ENCODE measurements around the gene GRIK5.
"Not testable (repeated sequence)": the region's sequence is repeated elsewhere in the genome, so short reads cannot be mapped to it uniquely, and the experiment has no call there.

Gene GRIK5

DNA sequence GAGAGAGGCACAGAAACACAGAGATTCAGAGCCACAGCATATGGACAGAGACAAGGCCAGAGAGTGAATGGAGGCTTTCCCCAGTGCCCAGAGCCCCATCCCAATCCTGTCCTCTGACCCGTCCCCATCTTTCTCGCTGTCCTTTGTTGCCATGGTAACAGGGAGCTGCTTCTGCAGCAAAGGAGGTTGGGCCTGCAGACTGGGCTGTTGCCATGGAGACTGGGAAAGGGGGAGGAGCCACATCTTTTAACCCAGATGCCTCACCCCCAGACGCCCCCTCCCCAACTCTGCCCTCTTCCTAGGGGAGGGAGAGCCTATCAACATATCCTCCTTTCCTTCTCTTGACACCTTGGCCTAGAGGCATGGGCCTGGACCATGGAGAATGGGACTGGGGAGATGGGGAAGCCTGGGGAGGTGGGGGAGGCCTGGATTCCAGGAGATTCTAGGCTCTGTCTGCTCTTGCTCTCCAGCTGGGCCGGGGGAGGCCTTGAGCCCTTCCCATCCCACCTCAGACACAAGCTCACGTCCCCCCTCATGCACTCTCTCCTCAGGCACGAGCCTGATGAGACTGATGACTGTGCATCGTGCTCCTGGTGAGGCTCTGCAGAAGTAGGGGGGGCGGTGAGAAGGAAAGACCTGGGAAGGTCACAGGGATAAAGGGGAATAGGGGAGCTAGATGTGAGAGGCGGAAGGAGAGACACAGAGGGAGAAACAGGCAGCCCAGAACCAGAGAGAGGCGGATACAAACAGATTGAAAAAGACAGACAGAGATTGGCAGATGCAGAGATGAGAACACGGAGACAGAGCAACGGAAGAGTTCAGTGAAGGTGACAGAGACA is 73.8 kb downstream of the GRIK5 start:
- DNase-seq (ENCODE audit: low read depth), result no peak
- TF ChIP-seq CTCF (conservative IDR thresholded peaks at IDR 0.05; ENCODE audit: control insufficient read depth, insufficient read depth, low read depth, low read length), result no peak
- no peak overlapping the region for H3K4me3 ChIP-seq (ENCODE audit: control insufficient read depth, low read depth, low read length)

- H3K4me3 ChIP-seq (ENCODE audit: control insufficient read depth, low read depth, low read length), result no peak overlapping the region
- DNase-seq (ENCODE audit: low read depth), result no peak
- no peak for TF ChIP-seq CTCF (conservative IDR thresholded peaks at IDR 0.05; ENCODE audit: control insufficient read depth, insufficient read depth, low read depth, low read length)
Observed at GRCh38 chr19:41994994-41995958, 74.7 kb downstream of the GRIK5 start.

- TF ChIP-seq CTCF (conservative IDR thresholded peaks at IDR 0.05; ENCODE audit: control insufficient read depth, insufficient read depth, low read depth, low read length), result no peak
- DNase-seq (ENCODE audit: low read depth), result no peak
- no peak overlapping the region for H3K4me3 ChIP-seq (ENCODE audit: control insufficient read depth, low read depth, low read length)
Observed at GRCh38 chr19:41994521-41994971, 75.5 kb downstream of the GRIK5 start.

GRCh38 chr19:41993612-41994483 is 76.2 kb downstream of the GRIK5 start, which contains the start of gene ATP1A3:
Gene ATP1A3 (minus strand): TSS chr19:41994230. CDS start chr19:41994076, 154 bp downstream.
- TF ChIP-seq CTCF (conservative IDR thresholded peaks at IDR 0.05; ENCODE audit: control insufficient read depth, insufficient read depth, low read depth, low read length), result no peak
- no peak within 1 kb of the TSS for H3K4me3 ChIP-seq (ENCODE audit: control insufficient read depth, low read depth, low read length)
- peak; percentile 27 for DNase-seq (ENCODE audit: low read depth)

DNA sequence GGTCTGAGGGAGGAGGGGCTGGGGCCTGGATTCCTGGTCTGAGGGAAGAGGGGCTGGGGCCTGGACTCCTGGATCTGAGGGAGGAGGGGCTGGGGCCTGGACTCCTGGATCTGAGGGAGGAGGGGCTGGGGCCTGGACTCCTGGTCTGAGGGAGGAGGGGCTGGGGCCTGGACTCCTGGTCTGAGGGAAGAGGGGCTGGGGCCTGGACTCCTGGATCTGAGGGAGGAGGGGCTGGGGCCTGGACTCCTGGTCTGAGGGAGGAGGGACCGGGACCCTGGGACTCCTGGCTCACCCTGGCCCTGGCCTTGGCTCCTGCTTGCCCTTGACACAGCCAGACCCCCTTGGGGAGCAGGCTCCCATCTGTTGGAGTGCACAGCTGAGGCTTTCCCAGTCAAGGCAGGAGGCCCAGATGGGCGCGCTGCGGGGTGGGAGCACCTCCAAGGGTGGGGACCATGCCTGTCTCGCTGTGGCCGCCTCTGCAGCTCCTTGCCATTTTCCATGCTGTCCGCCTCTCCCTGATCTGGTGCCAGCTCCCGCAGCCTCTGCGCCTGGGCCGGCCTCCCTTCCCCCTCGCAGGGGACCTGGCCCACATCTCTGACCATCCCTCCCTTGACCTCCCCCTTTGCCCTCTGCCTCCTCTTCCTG is 78.0 kb downstream of the GRIK5 start:
- H3K4me3 ChIP-seq (ENCODE audit: control insufficient read depth, low read depth, low read length); DNase-seq (ENCODE audit: low read depth): not testable (repeated sequence)

DNA sequence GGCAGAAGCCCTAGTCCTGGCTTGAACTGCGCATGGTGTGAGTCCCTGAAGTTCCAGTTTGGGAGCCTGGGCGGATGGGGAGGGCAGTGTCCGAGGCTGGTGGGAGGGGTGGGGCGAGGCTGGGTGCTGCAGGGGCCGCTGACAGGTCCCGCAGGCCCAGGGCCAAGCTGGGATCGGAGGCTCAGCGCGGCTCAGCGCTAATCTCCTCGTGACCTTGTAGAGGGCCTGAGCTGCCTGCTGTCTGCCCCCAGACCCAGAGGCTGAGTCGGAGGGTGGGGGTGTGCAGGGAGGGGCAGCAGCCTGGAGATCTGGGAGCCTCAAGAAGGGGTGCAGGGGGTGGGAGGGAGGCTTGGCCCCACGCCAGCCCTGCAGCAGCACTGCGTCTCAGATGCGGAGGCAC is 79.0 kb downstream of the GRIK5 start:
- H3K4me3 ChIP-seq (ENCODE audit: control insufficient read depth, low read depth, low read length), result no peak overlapping the region
- TF ChIP-seq CTCF (conservative IDR thresholded peaks at IDR 0.05; ENCODE audit: control insufficient read depth, insufficient read depth, low read depth, low read length), result no peak
- DNase-seq (ENCODE audit: low read depth), result no peak

Measured in fibroblast of mammary gland (primary cell).